Measurements from ENCODE around the gene TIMM13.
A peak's percentile ranks its signal among the peaks of the same experiment; 100 is the strongest.
"Not testable (repeated sequence)": the region's sequence is repeated elsewhere in the genome, so short reads cannot be mapped to it uniquely, and the experiment has no call there.

TIMM13 gene

GRCh38 chr19:2395293-2395829, 32.0 kb downstream of the TIMM13 start:
- not testable (repeated sequence) for H3K36me3 ChIP-seq (ENCODE audit: control insufficient read depth in 2 of 2, insufficient read depth in 2 of 2, low read length in 2 of 2); H3K9me3 ChIP-seq (ENCODE audit: control insufficient read depth in 2 of 2, low read length in 2 of 2); H3K27me3 ChIP-seq (ENCODE audit: control insufficient read depth in 2 of 2, insufficient read depth in 2 of 2, low read length in 2 of 2); H3K9ac ChIP-seq (ENCODE audit: low read depth in 1 of 2, low read length in 2 of 2)
- Histone ChIP-seq H3K4me3 (ENCODE audit: low read length in 2 of 2) (peak overlapping the region in 1 of 2 donors; percentile 65), H3K4me1 (ENCODE audit: control insufficient read depth in 2 of 2, insufficient read depth in 2 of 2, low read length in 2 of 2) (peaks cover 13 to 15% of the 10 kb centered on the region in 2 donors), H3K27ac (ENCODE audit: low read depth in 2 of 2, low read length in 2 of 2) (peak overlapping the region; percentile 48 to 57)

GRCh38 chr19:2394442-2395292, 32.7 kb downstream of the TIMM13 start:
- Histone ChIP-seq H3K9me3 (ENCODE audit: control insufficient read depth in 2 of 2, low read length in 2 of 2) (no peaks in the 10 kb centered on the region), H3K27ac (ENCODE audit: low read depth in 2 of 2, low read length in 2 of 2) (peak overlapping the region; percentile 49 to 57), H3K9ac (ENCODE audit: low read depth in 1 of 2, low read length in 2 of 2) (peak overlapping the region; percentile 14 to 52)

DNA sequence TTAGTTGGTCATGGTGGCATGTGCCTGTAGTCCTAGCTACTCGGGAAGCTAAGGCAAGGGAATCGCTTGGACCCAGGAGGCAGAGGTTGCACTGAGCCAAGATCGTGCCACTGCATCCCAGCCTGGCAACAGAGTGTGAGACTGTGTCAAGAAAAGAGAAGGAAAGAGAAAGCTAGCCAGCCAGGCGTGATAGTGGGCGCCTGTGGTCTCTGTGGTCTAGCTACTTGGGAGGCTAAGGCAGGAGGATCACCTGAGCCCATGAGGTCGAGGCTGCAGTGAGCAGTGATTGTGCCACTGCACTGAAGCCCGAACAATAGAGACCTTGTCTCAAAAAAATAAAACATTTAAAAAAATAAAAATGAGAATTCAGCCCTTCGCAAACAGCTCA, 33.3 kb downstream of the TIMM13 start:
- peak overlapping the region; percentile 20 to 52 for H3K9ac ChIP-seq (ENCODE audit: low read depth in 1 of 2, low read length in 2 of 2)
- H3K4me1 ChIP-seq (ENCODE audit: control insufficient read depth in 2 of 2, insufficient read depth in 2 of 2, low read length in 2 of 2): peaks cover 13 to 15% of the 10 kb centered on the region in 2 donors
- H3K9me3 ChIP-seq (ENCODE audit: control insufficient read depth in 2 of 2, low read length in 2 of 2): no peaks in the 10 kb centered on the region
- H3K27me3 ChIP-seq (ENCODE audit: control insufficient read depth in 2 of 2, insufficient read depth in 2 of 2, low read length in 2 of 2): no peaks in the 10 kb centered on the region
- H3K4me3 ChIP-seq (ENCODE audit: low read length in 2 of 2): peak overlapping the region in 1 of 2 donors; percentile 65
- no peaks in the 10 kb centered on the region for H3K36me3 ChIP-seq (ENCODE audit: control insufficient read depth in 2 of 2, insufficient read depth in 2 of 2, low read length in 2 of 2)
- peak overlapping the region; percentile 49 to 57 for H3K27ac ChIP-seq (ENCODE audit: low read depth in 2 of 2, low read length in 2 of 2)

More at GRCh38 chr19:2394442-2395292, 32.7 kb downstream of the TIMM13 start:
- Histone ChIP-seq H3K4me1 (ENCODE audit: control insufficient read depth in 2 of 2, insufficient read depth in 2 of 2, low read length in 2 of 2) (peaks cover 13 to 15% of the 10 kb centered on the region in 2 donors), H3K27me3 (ENCODE audit: control insufficient read depth in 2 of 2, insufficient read depth in 2 of 2, low read length in 2 of 2) (no peaks in the 10 kb centered on the region), H3K36me3 (ENCODE audit: control insufficient read depth in 2 of 2, insufficient read depth in 2 of 2, low read length in 2 of 2) (no peaks in the 10 kb centered on the region), H3K4me3 (ENCODE audit: low read length in 2 of 2) (peak overlapping the region in 1 of 2 donors; percentile 65)

GRCh38 chr19:2392899-2393298, 34.5 kb downstream of the TIMM13 start:
- not testable (repeated sequence) for H3K27ac ChIP-seq (ENCODE audit: low read depth in 2 of 2, low read length in 2 of 2); H3K9ac ChIP-seq (ENCODE audit: low read depth in 1 of 2, low read length in 2 of 2); H3K27me3 ChIP-seq (ENCODE audit: control insufficient read depth in 2 of 2, insufficient read depth in 2 of 2, low read length in 2 of 2); H3K36me3 ChIP-seq (ENCODE audit: control insufficient read depth in 2 of 2, insufficient read depth in 2 of 2, low read length in 2 of 2); H3K9me3 ChIP-seq (ENCODE audit: control insufficient read depth in 2 of 2, low read length in 2 of 2); H3K4me3 ChIP-seq (ENCODE audit: low read length in 2 of 2)
- H3K4me1 ChIP-seq (ENCODE audit: control insufficient read depth in 2 of 2, insufficient read depth in 2 of 2, low read length in 2 of 2): peaks cover 13 to 15% of the 10 kb centered on the region in 2 donors

DNA sequence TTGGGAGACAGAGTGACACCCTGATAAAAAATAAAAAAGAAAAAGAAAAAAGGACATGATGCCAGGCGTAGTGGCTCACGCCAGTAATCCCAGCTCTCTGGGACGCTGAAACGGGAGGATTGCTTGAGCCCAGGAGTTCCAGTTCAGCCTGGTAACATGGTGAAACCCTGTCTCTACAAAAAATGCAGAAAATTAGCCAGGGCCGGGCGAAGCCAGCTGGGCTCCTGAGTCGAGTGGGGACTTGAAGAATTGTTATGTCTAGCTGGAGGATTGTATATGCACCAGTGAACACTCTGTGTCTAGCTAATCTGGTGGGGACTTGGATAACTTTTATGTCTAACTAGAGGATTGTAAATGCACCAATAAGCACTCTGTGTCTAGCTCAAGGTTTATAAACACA, 35.0 kb downstream of the TIMM13 start:
- H3K36me3 ChIP-seq (ENCODE audit: control insufficient read depth in 2 of 2, insufficient read depth in 2 of 2, low read length in 2 of 2): no peaks in the 10 kb centered on the region
- no peaks in the 10 kb centered on the region for H3K9me3 ChIP-seq (ENCODE audit: control insufficient read depth in 2 of 2, low read length in 2 of 2)
- no peak overlapping the region for H3K4me3 ChIP-seq (ENCODE audit: low read length in 2 of 2)
- peaks cover 13 to 15% of the 10 kb centered on the region in 2 donors for H3K4me1 ChIP-seq (ENCODE audit: control insufficient read depth in 2 of 2, insufficient read depth in 2 of 2, low read length in 2 of 2)
- H3K27me3 ChIP-seq (ENCODE audit: control insufficient read depth in 2 of 2, insufficient read depth in 2 of 2, low read length in 2 of 2): no peaks in the 10 kb centered on the region
- no peak overlapping the region for H3K9ac ChIP-seq (ENCODE audit: low read depth in 1 of 2, low read length in 2 of 2)
- H3K27ac ChIP-seq (ENCODE audit: low read depth in 2 of 2, low read length in 2 of 2): no peak overlapping the region

- Histone ChIP-seq H3K27ac (ENCODE audit: low read depth in 2 of 2, low read length in 2 of 2) (no peak overlapping the region), H3K9me3 (ENCODE audit: control insufficient read depth in 2 of 2, low read length in 2 of 2) (no peaks in the 10 kb centered on the region), H3K36me3 (ENCODE audit: control insufficient read depth in 2 of 2, insufficient read depth in 2 of 2, low read length in 2 of 2) (no peaks in the 10 kb centered on the region), H3K4me3 (ENCODE audit: low read length in 2 of 2) (no peak overlapping the region), H3K4me1 (ENCODE audit: control insufficient read depth in 2 of 2, insufficient read depth in 2 of 2, low read length in 2 of 2) (peaks cover 13 to 15% of the 10 kb centered on the region in 2 donors), H3K27me3 (ENCODE audit: control insufficient read depth in 2 of 2, insufficient read depth in 2 of 2, low read length in 2 of 2) (no peaks in the 10 kb centered on the region), H3K9ac (ENCODE audit: low read depth in 1 of 2, low read length in 2 of 2) (no peak overlapping the region)
Measured at GRCh38 chr19:2391118-2391725, 36.2 kb downstream of the TIMM13 start.

- Histone ChIP-seq H3K36me3 (ENCODE audit: control insufficient read depth in 2 of 2, insufficient read depth in 2 of 2, low read length in 2 of 2) (no peaks in the 10 kb centered on the region), H3K4me1 (ENCODE audit: control insufficient read depth in 2 of 2, insufficient read depth in 2 of 2, low read length in 2 of 2) (peaks cover 7 to 12% of the 10 kb centered on the region in 2 donors), H3K27ac (ENCODE audit: low read depth in 2 of 2, low read length in 2 of 2) (no peak overlapping the region), H3K27me3 (ENCODE audit: control insufficient read depth in 2 of 2, insufficient read depth in 2 of 2, low read length in 2 of 2) (no peaks in the 10 kb centered on the region), H3K9me3 (ENCODE audit: control insufficient read depth in 2 of 2, low read length in 2 of 2) (no peaks in the 10 kb centered on the region), H3K4me3 (ENCODE audit: low read length in 2 of 2) (no peak overlapping the region), H3K9ac (ENCODE audit: low read depth in 1 of 2, low read length in 2 of 2) (no peak overlapping the region)
Measured at GRCh38 chr19:2389594-2389993, 37.8 kb downstream of the TIMM13 start.

GRCh38 chr19:2387367-2388288, 39.8 kb downstream of the TIMM13 start:
- Histone ChIP-seq H3K4me3 (ENCODE audit: low read length in 2 of 2) (no peak overlapping the region), H3K9ac (ENCODE audit: low read depth in 1 of 2, low read length in 2 of 2) (no peak overlapping the region), H3K36me3 (ENCODE audit: control insufficient read depth in 2 of 2, insufficient read depth in 2 of 2, low read length in 2 of 2) (no peaks in the 10 kb centered on the region), H3K4me1 (ENCODE audit: control insufficient read depth in 2 of 2, insufficient read depth in 2 of 2, low read length in 2 of 2) (peaks cover 0 to 4% of the 10 kb centered on the region in 2 donors), H3K9me3 (ENCODE audit: control insufficient read depth in 2 of 2, low read length in 2 of 2) (no peaks in the 10 kb centered on the region), H3K27ac (ENCODE audit: low read depth in 2 of 2, low read length in 2 of 2) (no peak overlapping the region), H3K27me3 (ENCODE audit: control insufficient read depth in 2 of 2, insufficient read depth in 2 of 2, low read length in 2 of 2) (peaks cover 0 to 4% of the 10 kb centered on the region in 2 donors)

DNA sequence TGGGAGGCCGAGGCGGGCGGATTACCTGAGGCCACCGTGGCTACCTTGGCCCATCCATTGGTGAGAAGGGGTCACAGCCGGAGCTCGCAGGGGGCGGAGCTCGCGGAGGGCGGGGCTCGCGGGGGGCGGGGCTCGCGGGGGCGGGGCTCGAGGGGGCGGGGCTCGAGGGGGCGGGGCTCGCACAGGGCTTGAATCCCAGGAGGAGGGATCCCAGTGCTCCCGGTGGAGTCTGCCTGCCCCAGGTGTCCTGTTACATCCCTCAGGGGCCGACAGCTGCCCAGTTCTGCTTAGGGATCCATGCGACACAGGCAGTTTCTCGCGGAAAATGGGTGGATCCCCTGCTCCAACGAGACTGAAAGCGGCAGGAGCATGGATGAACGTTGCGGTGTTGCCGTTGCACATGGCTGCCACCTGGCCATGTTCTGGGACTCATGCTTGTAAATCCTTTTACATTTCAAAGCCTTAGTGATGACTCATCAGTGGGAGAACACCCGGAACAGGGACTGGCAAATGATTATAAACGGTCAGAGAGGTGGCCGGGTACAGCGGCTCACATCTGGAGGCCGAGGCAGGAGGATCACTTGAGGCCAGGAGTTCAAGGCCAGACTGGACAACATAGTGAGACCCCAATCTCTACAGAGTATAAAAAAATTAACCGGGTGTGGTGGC, 42.2 kb downstream of the TIMM13 start:
- peaks cover 0 to 4% of the 10 kb centered on the region in 2 donors for H3K27me3 ChIP-seq (ENCODE audit: control insufficient read depth in 2 of 2, insufficient read depth in 2 of 2, low read length in 2 of 2)
- H3K9me3 ChIP-seq (ENCODE audit: control insufficient read depth in 2 of 2, low read length in 2 of 2): peaks cover 4% of the 10 kb centered on the region in 2 donors
- peak overlapping the region; percentile 27 to 54 for H3K4me3 ChIP-seq (ENCODE audit: low read length in 2 of 2)
- H3K4me1 ChIP-seq (ENCODE audit: control insufficient read depth in 2 of 2, insufficient read depth in 2 of 2, low read length in 2 of 2): peaks cover 0 to 4% of the 10 kb centered on the region in 2 donors
- no peaks in the 10 kb centered on the region for H3K36me3 ChIP-seq (ENCODE audit: control insufficient read depth in 2 of 2, insufficient read depth in 2 of 2, low read length in 2 of 2)
- peak overlapping the region; percentile 56 to 64 for H3K27ac ChIP-seq (ENCODE audit: low read depth in 2 of 2, low read length in 2 of 2)
- peak overlapping the region in 1 of 2 donors; percentile 28 for H3K9ac ChIP-seq (ENCODE audit: low read depth in 1 of 2, low read length in 2 of 2)
